ENCODE measurements around the gene RAP1GAP2.

RAP1GAP2 gene

GRCh38 chr17:2841606-2842005 lies 45.4 kb downstream of the RAP1GAP2 start:
- DNase-seq (ENCODE audit: low spot score), result no peak
- in situ Hi-C loops (cut with MboI; ENCODE audit: low sequenced_read_pairs, unreplicated experiment), result no loop called here
- no peak for TF ChIP-seq CTCF (IDR thresholded peaks at IDR 0.05; ENCODE audit: borderline replicate concordance, control extremely low read depth, extremely low read depth, insufficient read depth, missing control alignments)

DNA sequence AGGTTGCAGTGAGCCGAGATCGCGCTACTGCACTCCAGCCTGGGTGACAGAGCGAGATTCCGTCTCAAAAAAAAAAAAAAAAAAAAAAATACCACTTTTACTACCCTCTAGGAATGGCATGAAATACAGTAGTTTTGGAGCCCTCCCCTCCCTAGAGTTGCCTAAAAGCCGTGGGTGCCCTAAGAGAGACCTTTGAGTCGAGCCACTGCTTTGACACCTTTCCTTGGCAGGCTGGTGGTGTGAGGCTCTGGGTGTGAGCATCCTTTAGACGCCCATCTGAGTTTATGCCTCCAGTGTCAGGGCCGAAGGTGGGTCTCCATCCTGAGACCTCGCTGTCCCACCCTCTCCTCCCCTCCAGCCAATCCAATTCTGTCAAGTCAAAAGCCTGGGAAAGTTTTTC lies 46.2 kb downstream of the RAP1GAP2 start:
- no peak for TF ChIP-seq CTCF (IDR thresholded peaks at IDR 0.05; ENCODE audit: borderline replicate concordance, control extremely low read depth, extremely low read depth, insufficient read depth, missing control alignments)
- no peak for DNase-seq (ENCODE audit: low spot score)
- in situ Hi-C loops (cut with MboI; ENCODE audit: low sequenced_read_pairs, unreplicated experiment), result no loop called here

- DNase-seq (ENCODE audit: low spot score), result no peak
- in situ Hi-C loops (cut with MboI; ENCODE audit: low sequenced_read_pairs, unreplicated experiment), result no loop called here
- no peak for TF ChIP-seq CTCF (IDR thresholded peaks at IDR 0.05; ENCODE audit: borderline replicate concordance, control extremely low read depth, extremely low read depth, insufficient read depth, missing control alignments)
Observed at GRCh38 chr17:2844416-2844815, 48.2 kb downstream of the RAP1GAP2 start.

GRCh38 chr17:2847381-2848333 lies 51.4 kb downstream of the RAP1GAP2 start:
- no peak for TF ChIP-seq CTCF (IDR thresholded peaks at IDR 0.05; ENCODE audit: borderline replicate concordance, control extremely low read depth, extremely low read depth, insufficient read depth, missing control alignments)
- DNase-seq (ENCODE audit: low spot score), result no peak
- in situ Hi-C loops (cut with MboI; ENCODE audit: low sequenced_read_pairs, unreplicated experiment), result no loop called here

GRCh38 chr17:2849327-2849670 lies 53.1 kb downstream of the RAP1GAP2 start:
- in situ Hi-C loops (cut with MboI; ENCODE audit: low sequenced_read_pairs, unreplicated experiment), result no loop called here
- no peak for DNase-seq (ENCODE audit: low spot score)

GRCh38 chr17:2850991-2851390 lies 54.8 kb downstream of the RAP1GAP2 start:
- in situ Hi-C loops (cut with MboI; ENCODE audit: low sequenced_read_pairs, unreplicated experiment), result no loop called here
- DNase-seq (ENCODE audit: low spot score), result no peak
- no peak for TF ChIP-seq CTCF (IDR thresholded peaks at IDR 0.05; ENCODE audit: borderline replicate concordance, control extremely low read depth, extremely low read depth, insufficient read depth, missing control alignments)

More at GRCh38 chr17:2849327-2849670, 53.1 kb downstream of the RAP1GAP2 start:
- no peak for TF ChIP-seq CTCF (IDR thresholded peaks at IDR 0.05; ENCODE audit: borderline replicate concordance, control extremely low read depth, extremely low read depth, insufficient read depth, missing control alignments)
